Thoracic aorta (tissue), 2 donors: ENCODE measurements around the gene SERPINB4. TPM values are rescaled to one million over a fixed set of nuclear protein-coding genes. Genes with fewer than 3 reads are reported as not detected.

Source experiments
- ATAC-seq: fragments of 150-250 bp; one replicate; pipeline ENCODE4 v1.8.0; 2017; ENCODE audit warnings: low read depth; ENCODE audit not compliant: insufficient number of reproducible peaks, low FRiP score
- DNase-seq: peaks from one replicate; pipeline ENCODE4 v3.0.0-alpha.2; 2020; ENCODE audit warnings: low spot score
- H3K27ac ChIP-seq, 2 donors: fragments of 200-600 bp; sonication (generic); 1 replicate in 1 of 2; 2 replicates in 1 of 2; pipeline ENCODE4 v1.5.1; 2016; ENCODE audit warnings: mild to moderate bottlenecking in 2 of 2, moderate library complexity in 2 of 2
- H3K27me3 ChIP-seq: fragments of 200-600 bp; sonication (generic); replicated peaks from 2 replicates; pipeline ENCODE4 v1.6.0; 2016; ENCODE audit warnings: mild to moderate bottlenecking; ENCODE audit not compliant: insufficient read depth
- H3K36me3 ChIP-seq: fragments of 200-600 bp; sonication (generic); one replicate; pipeline ENCODE4 v1.5.1; 2016
- H3K4me1 ChIP-seq, 2 donors: fragments of 200-600 bp; sonication (generic); 1 replicate in 1 of 2; 2 replicates in 1 of 2; pipeline versions ENCODE4 v1.5.1 to v1.6.0; 2016; ENCODE audit warnings: low read depth in 2 of 2, mild to moderate bottlenecking in 1 of 2; ENCODE audit not compliant: control insufficient read depth in 1 of 2
- H3K4me3 ChIP-seq: fragments of 200-600 bp; sonication (generic); 2 replicates; pipeline ENCODE4 v1.5.1; 2016; ENCODE audit warnings: mild to moderate bottlenecking
- H3K9me3 ChIP-seq: fragments of 200-600 bp; sonication (generic); 2 replicates; pipeline ENCODE4 v1.5.1; 2016
- CTCF ChIP-seq: fragments of 200-600 bp; sonication (generic); IDR thresholded peaks from one replicate; pipeline ENCODE4 v1.5.1; 2019; ENCODE audit warnings: antibody characterized with exemption
- total RNA-seq, 2 donors: library from RNA; depleted of rRNA; stranded (reverse); fragments of >200 nt; gene quantifications; one replicate each; pipeline versions ENCODE4 v1.1.0 to v1.2.3, GENCODE V29; 2016

Gene SERPINB4
- total RNA-seq, 2 donors from 2014 or later = not detected

- no peak for DNase-seq
- no peaks in the 10 kb centered on the region for H3K9me3 ChIP-seq
- no peak overlapping the region for H3K27ac ChIP-seq
- no peaks in the 10 kb centered on the region for H3K36me3 ChIP-seq
- no peak for TF ChIP-seq CTCF
- H3K4me3 ChIP-seq = no peak overlapping the region
- H3K27me3 ChIP-seq = no peaks in the 10 kb centered on the region
- no peaks in the 10 kb centered on the region for H3K4me1 ChIP-seq
- no peak for ATAC-seq
Measured at GRCh38 chr18:63681449-63682340, 37.6 kb upstream of the SERPINB4 start.

DNA sequence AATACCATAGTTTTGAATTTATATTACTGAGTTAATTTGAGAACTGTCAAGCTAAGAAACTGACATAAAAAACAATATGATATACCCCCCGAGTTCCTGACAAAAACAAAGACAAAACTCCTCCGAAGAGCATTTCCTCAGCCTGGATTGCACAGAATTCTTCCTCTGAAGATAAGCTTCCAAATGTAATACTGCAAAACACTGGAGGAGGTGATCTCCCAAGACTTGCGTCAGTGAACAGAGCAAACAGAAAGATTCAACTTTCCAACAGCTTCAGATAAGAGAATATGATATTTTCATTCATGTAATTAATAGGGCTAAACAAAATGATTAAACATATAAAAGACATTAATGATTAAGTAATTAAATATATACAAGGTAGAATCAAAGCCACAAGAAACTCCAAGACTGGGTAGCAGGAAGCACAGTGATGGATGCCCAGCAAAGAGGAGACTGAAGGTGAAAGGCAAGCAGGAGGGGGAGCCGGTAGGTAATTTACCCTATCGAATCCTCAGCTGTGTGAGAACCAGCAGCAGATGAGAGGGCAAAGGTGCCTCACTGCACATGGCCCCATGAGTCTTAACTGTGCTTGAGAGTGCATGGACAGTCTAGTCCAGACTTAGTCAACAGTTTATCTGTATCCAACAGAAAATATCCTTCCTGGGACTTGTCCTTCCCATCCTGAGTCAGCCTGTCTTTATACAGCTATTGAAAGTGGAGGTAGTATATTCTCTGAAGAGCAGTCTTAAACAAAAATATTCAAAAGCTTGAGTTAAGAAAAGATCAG lies 36.0 kb upstream of the SERPINB4 start:
- no peaks in the 10 kb centered on the region for H3K4me1 ChIP-seq

GRCh38 chr18:63677500-63678225 lies 33.6 kb upstream of the SERPINB4 start:
- Histone ChIP-seq H3K36me3 (no peaks in the 10 kb centered on the region), H3K27me3 (no peaks in the 10 kb centered on the region), H3K9me3 (no peaks in the 10 kb centered on the region), H3K4me1 (no peaks in the 10 kb centered on the region), H3K4me3 (no peak overlapping the region), H3K27ac (no peak overlapping the region)
- DNase-seq (no peak), ATAC-seq (no peak)
- TF ChIP-seq CTCF = no peak

More for the DNA sequence above, 36.0 kb upstream of the SERPINB4 start:
- no peaks in the 10 kb centered on the region for H3K36me3 ChIP-seq
- no peaks in the 10 kb centered on the region for H3K27me3 ChIP-seq
- H3K27ac ChIP-seq = no peak overlapping the region
- no peaks in the 10 kb centered on the region for H3K9me3 ChIP-seq
- ATAC-seq = no peak
- no peak overlapping the region for H3K4me3 ChIP-seq
- TF ChIP-seq CTCF = no peak
- DNase-seq = no peak

DNA sequence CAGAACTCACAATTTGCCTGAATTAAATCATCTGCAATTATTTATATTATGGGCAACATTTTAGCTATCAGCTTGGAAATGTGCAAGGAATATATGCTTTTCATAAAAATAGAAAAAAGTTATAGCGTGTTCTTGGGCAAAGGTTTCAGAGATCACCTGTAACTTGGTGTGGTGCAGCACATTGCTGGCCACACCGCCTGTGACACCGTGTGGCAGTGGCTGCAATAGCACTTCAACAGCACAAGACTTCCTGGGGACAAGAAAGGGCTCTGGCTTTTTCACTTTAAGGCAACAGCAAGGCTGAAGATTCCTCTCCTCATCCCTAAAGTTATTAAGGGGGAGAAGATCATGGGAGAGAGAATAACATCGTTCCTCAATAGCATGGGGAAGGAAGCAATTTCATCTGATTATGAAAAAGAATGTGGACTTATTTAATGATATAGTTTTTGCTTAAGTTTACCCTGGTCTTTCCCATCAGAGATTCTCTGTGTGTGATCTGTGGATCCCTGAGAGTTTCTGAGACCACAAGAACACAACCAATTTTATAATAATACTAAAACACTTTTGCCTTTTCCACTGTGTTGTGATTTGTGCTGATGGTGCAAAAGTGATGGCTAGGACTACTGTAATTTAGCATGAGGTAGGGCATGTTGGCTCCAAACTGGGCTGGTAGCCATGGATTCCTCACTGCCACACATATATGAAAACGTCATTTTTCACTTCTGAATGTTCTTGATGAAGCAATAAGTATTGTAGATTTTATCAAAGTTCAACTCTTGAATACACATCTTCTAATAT lies 32.7 kb upstream of the SERPINB4 start:
- ATAC-seq (no peak), DNase-seq (no peak)
- no peak for TF ChIP-seq CTCF
- H3K36me3 ChIP-seq = no peaks in the 10 kb centered on the region
- no peaks in the 10 kb centered on the region for H3K27me3 ChIP-seq
- no peak overlapping the region for H3K27ac ChIP-seq
- H3K4me3 ChIP-seq = no peak overlapping the region
- H3K4me1 ChIP-seq = no peaks in the 10 kb centered on the region
- H3K9me3 ChIP-seq = no peaks in the 10 kb centered on the region
